SJCRH30 (cell line): Measurements from ENCODE around the gene TTBK1. TPM values are rescaled to one million over a fixed set of nuclear protein-coding genes. Genes with fewer than 3 reads are reported as not detected.

Experiments used
- DNase-seq, 2 experiments: peaks; one replicate each; pipeline ENCODE4 v3.0.0-alpha.2; 2015 to 2020
- H3K27ac ChIP-seq: fragments of 250-450 bp; sonication (Bioruptor Pico); 2 replicates; pipeline ENCODE4 v1.5.1; 2020; ENCODE audit warnings: mild to moderate bottlenecking, moderate library complexity
- H3K27me3 ChIP-seq: fragments of 250-450 bp; sonication (Bioruptor Pico); 2 replicates; pipeline ENCODE4 v1.5.1; 2020; ENCODE audit warnings: mild to moderate bottlenecking, moderate library complexity
- H3K36me3 ChIP-seq: fragments of 250-450 bp; sonication (Bioruptor Pico); 2 replicates; pipeline ENCODE4 v1.5.1; 2020; ENCODE audit warnings: mild to moderate bottlenecking, moderate library complexity
- H3K4me1 ChIP-seq: fragments of 250-450 bp; sonication (Bioruptor Pico); 2 replicates; pipeline ENCODE4 v1.5.1; 2020; ENCODE audit warnings: mild to moderate bottlenecking, moderate library complexity
- H3K4me3 ChIP-seq: fragments of 250-450 bp; sonication (Bioruptor Pico); 2 replicates; pipeline ENCODE4 v1.5.1; 2020; ENCODE audit warnings: mild to moderate bottlenecking, moderate library complexity
- H3K9me3 ChIP-seq: fragments of 250-450 bp; sonication (Bioruptor Pico); replicated peaks from 2 replicates; pipeline ENCODE4 v1.5.1; 2020; ENCODE audit warnings: mild to moderate bottlenecking, moderate library complexity
- total RNA-seq: library from RNA; depleted of rRNA; stranded (reverse); fragments of >200 nt; shearing (Covaris generic); gene quantifications from 2 replicates; pipeline ENCODE4 v1.2.3, GENCODE V29; 2014

The TTBK1 gene
- total RNA-seq, 1 experiment from 2014 or later = not detected

- no peaks in the 10 kb centered on the region for H3K4me1 ChIP-seq
- peaks cover 4% of the 10 kb centered on the region for H3K27me3 ChIP-seq
- H3K36me3 ChIP-seq = no peaks in the 10 kb centered on the region
- no peak overlapping the region for H3K4me3 ChIP-seq
- no peak overlapping the region for H3K27ac ChIP-seq
- H3K9me3 ChIP-seq = no peaks in the 10 kb centered on the region
- no peak for DNase-seq
Observed at GRCh38 chr6:43290339-43290904, 47.1 kb downstream of the TTBK1 start.

DNA sequence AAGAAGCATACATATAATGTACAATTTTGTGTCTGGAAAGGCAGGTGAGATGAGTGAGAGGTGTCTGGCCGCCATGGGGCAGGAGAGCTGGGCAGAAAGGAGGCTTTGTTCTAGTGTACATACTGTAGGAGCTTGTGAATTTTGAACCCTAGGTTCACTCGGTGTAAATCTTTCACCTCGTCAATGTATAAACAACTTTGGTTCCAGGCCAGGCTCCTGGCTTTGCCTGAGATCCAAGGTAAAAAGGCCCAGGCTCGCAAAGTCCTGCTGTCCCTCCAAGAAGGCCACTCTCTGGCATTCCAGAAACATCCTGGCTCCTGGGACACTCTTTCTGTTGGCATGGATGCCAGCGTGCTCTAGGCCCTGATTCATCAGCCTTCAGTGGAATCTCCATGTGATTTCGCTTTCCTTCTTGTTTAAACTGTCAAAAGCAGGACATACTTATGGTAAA, 47.6 kb downstream of the TTBK1 start:
- DNase-seq = no peak
- Histone ChIP-seq H3K9me3 (no peaks in the 10 kb centered on the region), H3K4me1 (no peaks in the 10 kb centered on the region), H3K27ac (no peak overlapping the region), H3K36me3 (no peaks in the 10 kb centered on the region), H3K4me3 (no peak overlapping the region), H3K27me3 (peaks cover 4% of the 10 kb centered on the region)

GRCh38 chr6:43291708-43292107, 48.4 kb downstream of the TTBK1 start:
- H3K27ac ChIP-seq = no peak overlapping the region
- DNase-seq = no peak
- no peaks in the 10 kb centered on the region for H3K4me1 ChIP-seq
- peaks cover 4% of the 10 kb centered on the region for H3K27me3 ChIP-seq
- no peak overlapping the region for H3K4me3 ChIP-seq
- no peaks in the 10 kb centered on the region for H3K36me3 ChIP-seq
- no peaks in the 10 kb centered on the region for H3K9me3 ChIP-seq

DNA sequence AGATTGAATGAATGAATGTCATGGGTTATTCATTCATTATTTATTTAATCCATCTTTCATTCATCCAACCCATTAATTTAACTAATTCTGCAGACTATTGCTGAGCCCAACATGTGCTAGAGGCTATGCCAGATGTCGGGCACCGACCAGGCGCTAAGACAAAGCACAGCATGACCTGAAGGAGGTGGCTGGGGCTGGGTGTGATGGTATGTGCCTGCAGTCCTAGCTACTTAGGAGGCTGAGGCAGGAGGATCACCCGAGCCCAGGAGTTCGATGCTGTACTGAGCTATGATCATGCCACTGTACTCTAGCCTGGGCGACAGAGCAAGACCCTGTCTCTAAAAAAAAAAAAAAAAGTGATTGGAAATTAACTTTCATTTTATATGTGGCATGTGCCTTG, 49.1 kb downstream of the TTBK1 start:
- peaks cover 7% of the 10 kb centered on the region for H3K27me3 ChIP-seq
- no peak overlapping the region for H3K4me3 ChIP-seq
- no peaks in the 10 kb centered on the region for H3K9me3 ChIP-seq
- H3K27ac ChIP-seq = no peak overlapping the region
- no peaks in the 10 kb centered on the region for H3K36me3 ChIP-seq
- no peak for DNase-seq
- H3K4me1 ChIP-seq = no peaks in the 10 kb centered on the region

DNA sequence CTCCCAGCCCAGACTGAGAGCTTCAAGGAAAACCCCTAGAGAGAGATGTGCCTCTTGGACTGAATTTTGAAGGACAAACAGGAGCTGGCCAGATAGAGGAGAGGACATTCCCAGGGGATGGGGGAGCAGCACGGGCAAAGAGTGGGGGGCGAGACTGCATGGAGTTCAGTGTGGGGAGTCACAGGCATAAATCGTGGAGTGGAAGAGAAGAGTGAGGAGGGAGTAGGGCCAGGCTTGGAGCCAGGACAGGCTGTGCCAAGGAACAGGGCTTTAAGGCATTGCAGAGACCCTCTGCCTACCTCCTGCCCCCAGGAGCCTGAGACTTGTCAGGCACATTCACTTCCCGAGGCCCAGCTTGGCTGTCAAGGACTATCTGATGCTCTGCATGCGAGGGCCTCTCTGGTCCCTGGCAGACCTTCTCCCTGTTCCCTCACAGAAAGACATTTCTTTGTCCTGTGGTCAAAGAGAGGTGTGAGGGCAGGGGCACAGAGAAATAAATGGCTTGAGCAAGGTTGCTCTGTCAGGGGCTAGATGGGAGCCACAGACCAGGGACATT, 49.6 kb downstream of the TTBK1 start:
- Histone ChIP-seq H3K27ac (no peak overlapping the region), H3K9me3 (no peaks in the 10 kb centered on the region), H3K27me3 (peaks cover 7% of the 10 kb centered on the region), H3K4me3 (no peak overlapping the region), H3K36me3 (no peaks in the 10 kb centered on the region), H3K4me1 (no peaks in the 10 kb centered on the region)
- no peak for DNase-seq

- H3K4me3 ChIP-seq = no peak overlapping the region
- no peak for DNase-seq
- peaks cover 7% of the 10 kb centered on the region for H3K27me3 ChIP-seq
- H3K9me3 ChIP-seq = no peaks in the 10 kb centered on the region
- no peak overlapping the region for H3K27ac ChIP-seq
- H3K36me3 ChIP-seq = no peaks in the 10 kb centered on the region
- no peaks in the 10 kb centered on the region for H3K4me1 ChIP-seq
Observed at GRCh38 chr6:43293698-43294097, 50.4 kb downstream of the TTBK1 start.

- Histone ChIP-seq H3K27ac (no peak overlapping the region), H3K27me3 (peaks cover 13% of the 10 kb centered on the region), H3K4me3 (no peak overlapping the region), H3K4me1 (no peaks in the 10 kb centered on the region), H3K36me3 (no peaks in the 10 kb centered on the region), H3K9me3 (no peaks in the 10 kb centered on the region)
- DNase-seq = no peak
Observed at GRCh38 chr6:43294536-43294935, 51.3 kb downstream of the TTBK1 start.

GRCh38 chr6:43295456-43295855, 52.2 kb downstream of the TTBK1 start:
- no peaks in the 10 kb centered on the region for H3K36me3 ChIP-seq
- H3K4me3 ChIP-seq = no peak overlapping the region
- no peak overlapping the region for H3K27ac ChIP-seq
- H3K27me3 ChIP-seq = peaks cover 19% of the 10 kb centered on the region
- DNase-seq = no peak
- H3K9me3 ChIP-seq = no peaks in the 10 kb centered on the region
- no peaks in the 10 kb centered on the region for H3K4me1 ChIP-seq

DNA sequence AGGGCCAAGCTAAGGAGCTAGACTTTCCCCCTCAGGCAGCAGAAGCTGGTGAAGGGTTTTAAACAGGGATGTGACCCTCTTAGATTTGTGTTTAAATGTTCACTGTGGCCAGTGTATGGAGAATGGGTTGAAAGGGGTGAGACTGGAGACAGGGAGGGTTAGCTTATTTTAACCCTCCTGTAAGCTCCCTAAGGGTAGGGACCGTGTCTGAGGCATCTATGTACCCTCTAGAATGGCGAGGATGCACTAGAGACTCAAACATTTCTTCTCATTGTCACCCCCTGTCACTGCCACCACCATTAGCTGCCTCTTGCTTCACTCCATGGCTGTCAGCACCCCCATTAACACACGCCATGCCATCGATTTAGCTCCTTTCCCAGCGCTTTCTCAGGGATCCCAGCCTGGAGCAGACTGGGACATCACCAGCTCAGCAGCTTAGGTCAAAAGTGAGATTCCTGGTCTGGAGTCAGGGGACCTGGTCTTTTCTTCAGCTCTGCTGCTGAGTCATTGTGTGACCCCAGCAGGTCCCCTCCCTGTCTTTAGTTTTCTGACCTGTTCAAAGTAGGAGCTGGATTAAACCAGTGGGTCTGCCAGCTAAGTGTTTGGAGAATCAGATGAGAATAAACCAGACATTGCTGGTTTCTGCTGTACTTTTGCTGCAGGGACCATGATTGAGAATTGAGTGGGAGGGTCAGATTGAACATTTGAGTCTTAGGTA, 53.7 kb downstream of the TTBK1 start:
- Histone ChIP-seq H3K9me3 (no peaks in the 10 kb centered on the region), H3K27ac (no peak overlapping the region), H3K27me3 (peaks cover 28% of the 10 kb centered on the region), H3K4me1 (no peaks in the 10 kb centered on the region), H3K4me3 (no peak overlapping the region), H3K36me3 (no peaks in the 10 kb centered on the region)
- no peak for DNase-seq

DNA sequence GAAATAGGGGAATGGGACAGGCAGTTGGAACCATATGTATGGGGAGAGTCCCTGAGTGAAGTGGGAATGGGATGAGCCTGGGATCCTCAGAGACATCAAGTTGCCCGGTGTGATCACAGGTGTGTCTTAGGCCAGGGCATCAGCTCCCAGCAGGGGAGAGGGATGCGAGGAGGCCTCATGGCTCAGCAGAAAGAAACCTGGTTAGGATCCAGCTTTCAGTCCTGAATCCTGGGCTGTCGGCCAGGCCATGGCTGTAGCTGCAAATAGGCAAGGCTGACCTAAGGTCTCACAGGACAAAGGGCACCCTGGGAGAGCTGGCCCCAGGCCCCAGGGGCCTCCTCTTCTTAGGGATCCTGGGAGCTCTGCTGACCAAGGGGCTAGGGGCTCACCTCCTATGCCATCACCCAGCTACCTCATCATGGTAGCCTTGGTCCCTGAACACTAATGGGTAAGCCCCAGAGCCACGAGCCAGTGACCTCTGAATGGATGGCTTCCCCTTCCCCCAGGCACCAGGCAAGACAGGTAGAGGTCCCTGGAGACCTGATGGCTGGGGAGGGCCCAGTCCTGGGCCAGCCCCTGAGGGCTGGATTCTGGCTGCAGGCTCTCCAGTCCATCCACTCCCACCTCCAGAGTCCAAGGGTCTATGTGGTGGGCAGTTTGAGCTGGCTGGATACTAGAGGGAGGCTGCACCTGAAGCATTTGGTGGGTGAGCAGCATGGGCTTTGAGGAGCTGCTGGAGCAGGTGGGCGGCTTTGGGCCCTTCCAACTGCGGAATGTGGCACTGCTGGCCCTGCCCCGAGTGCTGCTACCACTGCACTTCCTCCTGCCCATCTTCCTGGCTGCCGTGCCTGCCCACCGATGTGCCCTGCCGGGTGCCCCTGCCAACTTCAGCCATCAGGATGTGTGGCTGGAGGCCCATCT, 54.6 kb downstream of the TTBK1 start, which contains the start of gene SLC22A7:
Gene SLC22A7, plus strand, starts transcription at position 617 of the 921 bp plus-strand sequence. Its CDS starts 99 bp downstream, at position 716.
- Histone ChIP-seq H3K4me3 (no peak within 1 kb of the TSS), H3K9me3 (no peaks in the 10 kb centered on the region), H3K36me3 (no peaks in the 10 kb centered on the region), H3K4me1 (no peaks in the 10 kb centered on the region), H3K27ac (no peak within 1 kb of the TSS), H3K27me3 (peaks cover 24% of the 10 kb centered on the region)
- DNase-seq = no peak

GRCh38 chr6:43298565-43299337, 55.5 kb downstream of the TTBK1 start:
- Histone ChIP-seq H3K27me3 (peaks cover 24% of the 10 kb centered on the region), H3K9me3 (no peaks in the 10 kb centered on the region), H3K27ac (no peak overlapping the region), H3K4me1 (no peaks in the 10 kb centered on the region), H3K4me3 (no peak overlapping the region), H3K36me3 (no peaks in the 10 kb centered on the region)
- no peak for DNase-seq

- peak in 1 of 2 experiments; percentile 7 for DNase-seq
- H3K4me1 ChIP-seq = no peaks in the 10 kb centered on the region
- no peak overlapping the region for H3K27ac ChIP-seq
- no peak overlapping the region for H3K4me3 ChIP-seq
- no peaks in the 10 kb centered on the region for H3K36me3 ChIP-seq
- peaks cover 24% of the 10 kb centered on the region for H3K27me3 ChIP-seq
- no peaks in the 10 kb centered on the region for H3K9me3 ChIP-seq
Observed at GRCh38 chr6:43299338-43300293, 56.3 kb downstream of the TTBK1 start.

DNA sequence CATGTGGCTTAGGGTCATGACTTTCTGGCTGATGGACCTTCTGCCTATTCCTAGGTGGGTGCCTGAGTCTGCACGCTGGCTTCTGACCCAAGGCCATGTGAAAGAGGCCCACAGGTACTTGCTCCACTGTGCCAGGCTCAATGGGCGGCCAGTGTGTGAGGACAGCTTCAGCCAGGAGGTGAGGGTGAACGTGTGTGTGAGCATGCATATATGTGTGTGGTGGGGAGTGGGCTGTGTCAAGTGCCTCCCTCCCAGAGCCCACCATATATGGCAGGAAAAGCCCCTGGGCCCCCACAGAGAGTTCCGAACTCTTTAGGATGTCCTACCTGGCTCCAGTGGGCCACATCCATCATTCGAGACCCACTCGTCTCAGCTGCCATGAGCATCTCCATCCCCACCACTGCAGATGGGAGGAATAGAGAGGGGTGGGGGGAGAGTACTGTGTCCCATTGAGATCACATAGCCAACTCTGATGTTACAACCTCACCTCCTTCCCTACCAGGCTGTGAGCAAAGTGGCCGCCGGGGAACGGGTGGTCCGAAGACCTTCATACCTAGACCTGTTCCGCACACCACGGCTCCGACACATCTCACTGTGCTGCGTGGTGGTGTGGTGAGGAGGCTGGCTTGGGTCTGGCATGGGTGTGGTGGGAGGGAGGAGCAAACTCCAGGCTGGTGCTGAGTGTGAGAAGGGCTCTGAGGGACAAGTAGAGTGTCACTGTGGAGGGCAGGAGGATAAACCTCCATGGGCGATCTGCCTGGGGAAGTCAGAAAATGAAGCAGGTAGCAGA, 58.0 kb downstream of the TTBK1 start:
- Histone ChIP-seq H3K27ac (no peak overlapping the region), H3K4me3 (no peak overlapping the region), H3K27me3 (peaks cover 24% of the 10 kb centered on the region), H3K36me3 (no peaks in the 10 kb centered on the region), H3K4me1 (no peaks in the 10 kb centered on the region), H3K9me3 (no peaks in the 10 kb centered on the region)
- DNase-seq = no peak
